Small intestine (tissue), 7 donors: Measurements from ENCODE around the gene EIF2S2. TPM values are rescaled to one million over a fixed set of nuclear protein-coding genes. Genes with fewer than 3 reads are reported as not detected.

Experiments
- DNase-seq, 2 donors: peaks; one replicate each; pipeline versions ENCODE4 v3.0.0 to v3.0.0-alpha.2; 2013
- FAIRE-seq: peaks from 2 replicates; lab custom pipeline; 2012; peaks lifted over from hg19 to GRCh38; lab: Jason Lieb, UNC
- H3K27ac ChIP-seq, 3 donors: one replicate each; pipeline ENCODE4 v1.5.1; 2013; ENCODE audit warnings: low read length in 2 of 3, mild to moderate bottlenecking in 2 of 3, control low read depth in 1 of 3, inconsistent platforms in 1 of 3, low read depth in 1 of 3, moderate library complexity in 1 of 3
- H3K27me3 ChIP-seq, 3 donors: one replicate each; pipeline ENCODE4 v1.6.1; 2013; ENCODE audit warnings: low read length in 3 of 3, inconsistent platforms in 1 of 3; ENCODE audit not compliant: control insufficient read depth in 3 of 3, insufficient read depth in 3 of 3
- H3K36me3 ChIP-seq, 3 donors: one replicate each; pipeline ENCODE4 v1.6.1; 2013; ENCODE audit warnings: low read length in 3 of 3, inconsistent platforms in 1 of 3, low read depth in 1 of 3, mild to moderate bottlenecking in 1 of 3, moderate library complexity in 1 of 3; ENCODE audit not compliant: control insufficient read depth in 3 of 3, insufficient read depth in 2 of 3
- H3K4me1 ChIP-seq, 3 donors: one replicate each; pipeline ENCODE4 v1.6.1; 2013; ENCODE audit warnings: low read length in 2 of 3, inconsistent platforms in 1 of 3, low read depth in 1 of 3, mild to moderate bottlenecking in 1 of 3, moderate library complexity in 1 of 3; ENCODE audit not compliant: control insufficient read depth in 3 of 3, insufficient read depth in 2 of 3
- H3K4me3 ChIP-seq, 3 donors: one replicate each; pipeline ENCODE4 v1.5.1; 2013; ENCODE audit warnings: low read length in 3 of 3, control low read depth in 1 of 3, inconsistent platforms in 1 of 3, low read depth in 1 of 3, mild to moderate bottlenecking in 1 of 3, moderate library complexity in 1 of 3
- H3K9me3 ChIP-seq, 2 donors: one replicate each; pipeline ENCODE4 v1.6.1; 2013; ENCODE audit warnings: low read depth in 1 of 2, low read length in 1 of 2; ENCODE audit not compliant: control insufficient read depth in 2 of 2, insufficient read depth in 1 of 2
- WGBS, 3 donors: extraction: QIAGEN DNeasy Blood & Tissue Kit; methylation state at CpG; one replicate each; pipeline ENCODE4 v1.1.7; 2013; 5-methylcytosine and 5-hydroxymethylcytosine counted together
- polyA plus RNA-seq, 4 donors: library from polyadenylated mRNA; stranded (reverse) in 3 of 4; unstranded in 1 of 4; fragments of 200-250 nt in 3 of 4; fragments of 120-200 nt in 1 of 4; gene quantifications; one replicate each; pipeline versions ENCODE4 v1.2.1 to v1.2.3, GENCODE V29; 2013
- donor health status: healthy with polysubstance abuse.
- donor health status: control.
- donor health status: control.
- donor health status: Bipolar disorder and iron deficiency.
- donor health status: healthy.

Gene EIF2S2
- polyA plus RNA-seq, 4 donors: 41.4 to 93.5 (median 55.3) TPM

DNA sequence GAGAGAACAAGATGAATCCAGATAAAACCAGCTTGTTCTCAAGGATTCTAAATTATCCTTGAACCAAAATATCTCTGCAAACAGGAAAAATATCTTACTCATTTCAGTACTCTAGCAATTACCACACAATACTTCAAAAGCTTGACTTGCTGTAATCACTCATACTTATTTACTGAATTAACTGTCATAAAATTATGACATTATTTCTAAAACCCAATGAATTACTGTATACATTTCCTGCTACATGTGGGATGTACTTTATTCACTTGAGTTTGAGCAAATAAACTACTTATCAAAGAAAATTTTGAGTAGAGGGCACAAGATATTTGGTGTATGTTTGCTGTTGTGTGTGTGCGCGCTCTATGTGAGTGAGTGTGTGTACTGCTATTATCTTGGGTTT, 9.7 kb downstream of the EIF2S2 start:
- Histone ChIP-seq H3K36me3 (peaks cover 22 to 51% (median 28%) of the 10 kb centered on the region in 3 donors), H3K4me3 (no peak overlapping the region), H3K27ac (no peak overlapping the region), H3K27me3 (no peaks in the 10 kb centered on the region), H3K4me1 (no peaks in the 10 kb centered on the region), H3K9me3 (no peaks in the 10 kb centered on the region)
- no peak for FAIRE-seq
- 98 to 99% (median 99%) methylated on average over 2 of the region's 2 CpGs for WGBS, 3 donors
- no peak for DNase-seq

DNA sequence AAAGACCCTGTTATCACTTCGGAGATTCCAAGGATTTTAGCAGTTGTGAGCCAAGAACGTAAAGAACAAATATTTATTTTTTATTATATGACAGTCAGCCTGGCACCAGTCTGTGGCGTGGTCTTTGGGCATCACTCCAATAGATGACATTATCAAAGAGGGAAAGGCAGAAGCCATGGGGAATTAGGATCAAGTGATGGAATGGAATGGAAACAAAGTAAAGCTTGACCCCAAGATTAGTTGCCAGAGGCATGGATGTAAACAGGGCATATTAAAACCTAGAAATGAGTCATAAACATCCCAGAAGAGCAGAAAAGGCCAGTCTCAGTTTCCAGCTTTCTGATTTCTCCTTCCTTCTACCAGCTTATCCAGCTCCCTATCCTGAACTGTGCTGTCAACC, 11.5 kb downstream of the EIF2S2 start:
- peaks cover 33 to 55% (median 42%) of the 10 kb centered on the region in 3 donors for H3K36me3 ChIP-seq
- H3K9me3 ChIP-seq: no peaks in the 10 kb centered on the region
- H3K4me1 ChIP-seq: no peaks in the 10 kb centered on the region
- FAIRE-seq (no peak), DNase-seq (no peak)
- H3K4me3 ChIP-seq: no peak overlapping the region
- no peak overlapping the region for H3K27ac ChIP-seq
- 36 to 54% (median 47%) methylated on average over 3 of the region's 3 CpGs for WGBS, 3 donors
- no peaks in the 10 kb centered on the region for H3K27me3 ChIP-seq

DNA sequence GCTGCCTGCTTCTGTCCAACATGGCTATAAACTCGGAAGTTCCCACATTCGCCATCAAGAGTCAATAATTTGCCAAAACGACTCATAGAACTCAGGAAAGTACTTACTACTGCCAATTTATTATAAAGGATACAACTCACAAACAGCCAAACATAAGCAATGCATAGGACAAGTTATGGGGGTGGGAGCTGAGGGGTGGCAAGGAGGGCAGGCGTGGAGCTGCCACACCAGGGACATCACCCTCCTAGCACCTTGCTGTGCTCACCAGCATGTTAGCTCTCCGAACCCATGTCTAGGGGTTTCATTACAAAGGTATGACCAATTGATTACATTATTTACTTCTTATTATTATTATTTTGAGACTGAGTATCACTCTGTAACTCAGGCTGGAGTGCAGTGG, 12.4 kb downstream of the EIF2S2 start:
- Histone ChIP-seq H3K27me3 (no peaks in the 10 kb centered on the region), H3K36me3 (peaks cover 35 to 56% (median 36%) of the 10 kb centered on the region in 3 donors), H3K9me3 (no peaks in the 10 kb centered on the region), H3K4me1 (no peaks in the 10 kb centered on the region), H3K27ac (no peak overlapping the region), H3K4me3 (no peak overlapping the region)
- FAIRE-seq: no peak
- WGBS, 3 donors: 80 to 83% (median 81%) methylated on average over 5 of the region's 5 CpGs
- DNase-seq: no peak

DNA sequence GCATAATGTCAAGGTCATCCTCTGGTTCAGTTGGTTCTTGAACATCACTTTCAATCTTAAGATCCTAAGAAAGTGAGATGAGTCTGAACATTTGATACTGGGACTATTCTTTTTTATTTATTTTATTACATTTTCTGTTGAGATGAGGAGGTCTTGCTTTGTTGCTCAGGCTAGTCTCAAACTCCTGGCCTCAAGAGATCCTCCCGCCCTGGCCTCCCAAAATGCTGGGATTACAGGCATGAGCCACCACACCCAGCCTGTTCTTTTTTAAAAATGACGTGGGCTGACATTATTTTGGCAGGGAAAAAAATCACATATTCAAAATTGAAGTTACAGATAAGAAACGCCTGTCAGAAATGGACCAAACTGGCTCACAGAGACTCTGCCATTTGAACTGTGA, 13.5 kb downstream of the EIF2S2 start:
- Histone ChIP-seq H3K27me3 (no peaks in the 10 kb centered on the region), H3K9me3 (no peaks in the 10 kb centered on the region), H3K27ac (no peak overlapping the region), H3K4me3 (no peak overlapping the region), H3K36me3 (peaks cover 28 to 53% (median 37%) of the 10 kb centered on the region in 3 donors), H3K4me1 (no peaks in the 10 kb centered on the region)
- DNase-seq (no peak), FAIRE-seq (no peak)
- WGBS, 3 donors: 81 to 85% (median 84%) methylated on average over 3 of the region's 3 CpGs

DNA sequence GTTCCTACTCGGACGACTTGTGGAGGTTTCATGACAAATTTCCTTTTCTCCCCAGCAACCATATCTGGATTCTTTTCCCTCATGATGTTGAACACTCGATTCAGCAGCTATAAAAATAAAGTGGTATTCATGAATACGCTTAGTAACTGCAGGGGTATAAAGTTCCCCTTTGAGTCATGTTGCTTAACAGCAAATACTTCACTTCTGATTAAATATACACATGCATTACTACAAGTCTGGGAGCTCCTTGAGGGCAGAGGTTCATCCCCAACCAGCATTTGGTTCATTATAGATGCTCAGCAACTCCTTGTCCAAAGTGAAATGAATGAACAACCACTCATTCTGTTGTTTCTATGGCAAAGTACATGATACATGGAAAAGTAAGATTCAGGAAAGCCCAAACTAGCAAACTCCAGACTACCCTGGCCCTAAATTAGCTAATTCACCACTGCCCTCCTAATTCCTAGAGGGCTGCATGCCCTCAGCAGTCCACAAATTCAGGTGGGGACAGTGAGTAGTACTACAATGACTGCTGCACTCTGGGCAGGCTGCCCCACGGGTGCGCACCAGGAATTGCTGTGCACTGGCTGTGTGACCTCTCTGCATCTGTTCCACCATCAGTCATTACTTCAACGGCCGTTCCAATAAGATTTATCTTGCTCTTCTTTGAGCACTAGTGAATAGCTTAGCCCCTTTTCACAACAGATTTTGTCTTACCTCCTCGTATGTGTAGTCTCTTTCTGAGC, 15.2 kb downstream of the EIF2S2 start:
- 85 to 89% (median 86%) methylated on average over 9 of the region's 9 CpGs for WGBS, 3 donors
- DNase-seq (no peak), FAIRE-seq (no peak)
- H3K4me1 ChIP-seq: no peaks in the 10 kb centered on the region
- no peak overlapping the region for H3K4me3 ChIP-seq
- H3K9me3 ChIP-seq: no peaks in the 10 kb centered on the region
- peaks cover 29 to 59% (median 39%) of the 10 kb centered on the region in 3 donors for H3K36me3 ChIP-seq
- H3K27me3 ChIP-seq: no peaks in the 10 kb centered on the region
- no peak overlapping the region for H3K27ac ChIP-seq

DNA sequence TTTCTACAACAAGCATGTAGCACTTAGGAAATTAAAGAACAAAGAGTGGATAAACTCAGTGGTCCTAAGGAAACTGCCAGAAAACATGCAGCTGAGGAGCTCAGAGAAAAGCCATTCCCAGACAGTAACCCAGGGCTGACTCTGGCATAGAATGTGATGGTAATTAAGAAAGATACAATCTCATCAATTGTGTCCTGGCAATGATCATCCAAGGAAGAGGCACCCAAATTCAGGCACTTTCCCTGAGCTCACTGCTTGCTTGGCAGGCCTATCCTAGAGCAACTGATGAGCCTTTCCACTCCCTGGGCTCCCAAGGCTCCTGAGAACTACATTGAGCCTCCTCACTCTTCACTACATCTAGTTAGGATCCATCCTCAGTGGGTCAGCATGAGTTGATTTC, 16.2 kb downstream of the EIF2S2 start:
- no peak overlapping the region for H3K4me3 ChIP-seq
- no peaks in the 10 kb centered on the region for H3K9me3 ChIP-seq
- DNase-seq (no peak), FAIRE-seq (no peak)
- no peaks in the 10 kb centered on the region for H3K27me3 ChIP-seq
- no peak overlapping the region for H3K27ac ChIP-seq
- H3K36me3 ChIP-seq: peaks cover 28 to 56% (median 35%) of the 10 kb centered on the region in 3 donors
- H3K4me1 ChIP-seq: no peaks in the 10 kb centered on the region

DNA sequence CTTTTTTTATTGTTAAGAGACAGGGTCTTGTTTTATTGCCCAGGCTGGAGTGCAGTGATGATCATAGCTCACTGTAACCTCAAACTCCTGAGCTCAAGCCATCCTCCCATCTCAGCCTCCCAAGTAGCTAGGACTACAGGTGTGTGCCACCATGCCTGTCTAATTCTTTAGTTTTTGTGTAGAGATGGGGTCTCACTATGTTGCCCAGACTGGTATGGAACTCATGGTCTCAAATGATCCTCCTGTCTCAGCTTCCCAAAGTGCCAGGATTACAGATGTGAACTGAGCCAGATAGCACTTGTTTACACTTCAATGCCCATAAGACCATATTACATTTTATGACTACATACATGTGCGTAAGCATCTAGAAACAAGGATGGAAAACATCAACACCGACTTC, 18.1 kb downstream of the EIF2S2 start:
- Histone ChIP-seq H3K27ac (no peak overlapping the region), H3K9me3 (no peaks in the 10 kb centered on the region), H3K36me3 (peaks cover 33 to 57% (median 41%) of the 10 kb centered on the region in 3 donors), H3K27me3 (no peaks in the 10 kb centered on the region), H3K4me1 (no peaks in the 10 kb centered on the region), H3K4me3 (no peak overlapping the region)
- FAIRE-seq (no peak), DNase-seq (no peak)
- 95 to 98% (median 96%) methylated on average over 2 of the region's 2 CpGs for WGBS, 3 donors

DNA sequence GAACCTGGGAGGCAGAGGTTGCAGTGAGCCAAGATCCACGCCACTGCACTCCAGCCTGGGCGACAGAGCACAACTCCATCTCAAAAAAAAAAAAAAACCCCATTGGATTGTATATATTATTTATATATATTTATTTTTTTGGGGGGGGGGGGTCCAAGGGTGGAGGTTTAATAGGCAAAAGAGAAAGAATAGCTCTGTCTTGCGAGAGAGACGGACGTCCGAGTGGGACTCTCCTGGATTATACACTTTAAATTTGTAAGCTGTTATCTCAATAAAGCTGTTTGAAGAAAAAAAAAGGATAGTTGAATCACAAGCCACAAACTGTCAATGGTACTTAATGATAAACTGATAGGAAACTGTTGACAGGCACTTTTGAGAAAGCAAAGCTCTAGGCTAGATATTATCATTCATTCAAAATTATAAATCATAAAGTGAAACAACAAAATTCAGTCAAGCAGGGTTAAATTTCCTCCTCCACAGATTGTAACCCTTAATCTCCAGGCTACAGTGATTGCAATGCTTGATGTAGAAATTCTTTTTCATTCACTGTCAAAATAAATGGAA, 20.3 kb downstream of the EIF2S2 start:
- FAIRE-seq: no peak
- no peaks in the 10 kb centered on the region for H3K4me1 ChIP-seq

More for the DNA sequence above, 20.3 kb downstream of the EIF2S2 start:
- no peak overlapping the region for H3K4me3 ChIP-seq
- DNase-seq: no peak
- H3K36me3 ChIP-seq: peaks cover 31 to 59% (median 32%) of the 10 kb centered on the region in 3 donors
- no peak overlapping the region for H3K27ac ChIP-seq
- WGBS, 3 donors: 86 to 96% (median 93%) methylated on average over 6 of the region's 6 CpGs
- H3K9me3 ChIP-seq: no peaks in the 10 kb centered on the region
- H3K27me3 ChIP-seq: no peaks in the 10 kb centered on the region
